GM12872 (cell line): Measurements from ENCODE around the gene MS4A15.

Experiments
- TF ChIP-seq, protein P1 (sequence below): IDR thresholded peaks from 3 replicates; pipeline ENCODE4 v1.5.1; 2011; ENCODE audit warnings: low read depth, mild to moderate bottlenecking, low read length, moderate library complexity; ENCODE audit not compliant: insufficient read depth

Gene MS4A15

GRCh38 chr11:60756307-60757032, at the start of gene MS4A15:
Gene MS4A15, plus strand, starts transcription at chr11:60756867. Its CDS starts 6,867 bp downstream, at chr11:60763734.
- TF ChIP-seq, protein P1, sequence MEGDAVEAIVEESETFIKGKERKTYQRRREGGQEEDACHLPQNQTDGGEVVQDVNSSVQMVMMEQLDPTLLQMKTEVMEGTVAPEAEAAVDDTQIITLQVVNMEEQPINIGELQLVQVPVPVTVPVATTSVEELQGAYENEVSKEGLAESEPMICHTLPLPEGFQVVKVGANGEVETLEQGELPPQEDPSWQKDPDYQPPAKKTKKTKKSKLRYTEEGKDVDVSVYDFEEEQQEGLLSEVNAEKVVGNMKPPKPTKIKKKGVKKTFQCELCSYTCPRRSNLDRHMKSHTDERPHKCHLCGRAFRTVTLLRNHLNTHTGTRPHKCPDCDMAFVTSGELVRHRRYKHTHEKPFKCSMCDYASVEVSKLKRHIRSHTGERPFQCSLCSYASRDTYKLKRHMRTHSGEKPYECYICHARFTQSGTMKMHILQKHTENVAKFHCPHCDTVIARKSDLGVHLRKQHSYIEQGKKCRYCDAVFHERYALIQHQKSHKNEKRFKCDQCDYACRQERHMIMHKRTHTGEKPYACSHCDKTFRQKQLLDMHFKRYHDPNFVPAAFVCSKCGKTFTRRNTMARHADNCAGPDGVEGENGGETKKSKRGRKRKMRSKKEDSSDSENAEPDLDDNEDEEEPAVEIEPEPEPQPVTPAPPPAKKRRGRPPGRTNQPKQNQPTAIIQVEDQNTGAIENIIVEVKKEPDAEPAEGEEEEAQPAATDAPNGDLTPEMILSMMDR = peak; percentile 70

- TF ChIP-seq, protein P1 = no peak
Measured at GRCh38 chr11:60706931-60707330, 49.7 kb upstream of the MS4A15 start.

- TF ChIP-seq, protein P1 = no peak
Measured at GRCh38 chr11:60710482-60710881, 46.2 kb upstream of the MS4A15 start.

DNA sequence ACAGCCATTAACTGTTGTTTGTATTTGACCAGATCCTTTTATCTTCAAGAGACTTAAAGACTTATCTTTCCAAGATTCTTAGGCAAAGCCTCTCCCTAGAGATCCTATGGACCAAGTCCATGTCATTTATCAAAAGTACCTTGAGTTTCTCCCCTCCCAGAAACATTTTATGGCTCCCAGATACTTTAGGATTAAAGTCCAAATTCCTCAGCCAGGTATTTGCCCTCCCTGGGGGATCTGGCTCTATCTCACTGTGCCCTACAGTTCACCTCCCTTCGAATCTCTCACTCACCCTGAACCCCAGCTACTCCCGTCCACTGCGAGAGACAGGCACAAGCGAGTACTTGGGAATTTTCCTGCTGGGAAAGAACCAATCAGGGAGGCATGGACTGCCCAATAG, 45.4 kb upstream of the MS4A15 start:
- TF ChIP-seq, protein P1 = no peak

- TF ChIP-seq, protein P1 = no peak
Measured at GRCh38 chr11:60717956-60718355, 38.7 kb upstream of the MS4A15 start.

GRCh38 chr11:60718524-60719316, 37.9 kb upstream of the MS4A15 start:
- TF ChIP-seq, protein P1 = no peak

DNA sequence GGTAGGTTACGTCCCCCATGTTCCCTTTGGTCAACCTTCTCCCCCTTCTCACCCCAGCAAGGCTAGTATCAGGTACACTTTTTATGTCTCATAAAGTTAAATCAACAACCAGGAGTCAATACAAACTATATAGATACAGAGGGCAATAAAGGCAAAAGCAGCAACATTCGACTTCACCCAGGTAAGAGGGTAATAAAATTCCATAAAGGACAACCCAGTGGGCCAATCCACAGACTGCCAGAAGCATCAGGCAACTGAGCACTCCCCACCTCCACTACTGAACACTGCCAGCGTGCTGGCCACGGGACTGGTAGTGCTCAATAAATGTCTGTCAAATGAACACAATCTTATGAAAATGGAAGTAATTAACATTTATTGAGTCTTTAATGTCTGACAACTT, 37.3 kb upstream of the MS4A15 start:
- TF ChIP-seq, protein P1 = no peak
